GM19035 (cell line): ENCODE results near the gene SLC12A6.

Experiments
- ATAC-seq: cut with Tn5 transposase; IDR thresholded peaks from one replicate; pipeline ENCODE4 v1.9.1; 2021; ENCODE audit not compliant: unreplicated experiment

The SLC12A6 gene

GRCh38 chr15:34332553-34333120, 4.9 kb downstream of the SLC12A6 start:
- ATAC-seq = no peak

GRCh38 chr15:34331809-34332208, 5.8 kb downstream of the SLC12A6 start:
- ATAC-seq = no peak

DNA sequence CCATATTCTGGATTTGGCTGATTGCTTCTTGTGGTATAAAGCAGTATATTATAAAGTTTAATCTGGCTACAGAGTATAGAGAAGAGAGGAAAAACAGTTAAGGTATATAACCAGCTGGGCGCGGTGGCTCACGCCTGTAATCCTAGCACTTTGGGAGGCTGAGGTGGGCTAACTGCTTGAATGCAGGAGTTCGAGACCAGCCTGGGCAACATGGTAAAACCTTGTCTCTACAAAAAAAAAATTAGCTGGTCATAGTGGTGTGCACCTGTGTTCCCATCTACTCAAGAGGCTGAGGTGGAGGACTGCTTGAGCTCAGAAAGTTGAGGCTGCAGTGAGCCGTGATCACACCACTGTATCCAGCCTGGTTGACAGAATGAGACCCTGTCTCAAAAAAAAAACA, 7.3 kb downstream of the SLC12A6 start:
- no peak for ATAC-seq

DNA sequence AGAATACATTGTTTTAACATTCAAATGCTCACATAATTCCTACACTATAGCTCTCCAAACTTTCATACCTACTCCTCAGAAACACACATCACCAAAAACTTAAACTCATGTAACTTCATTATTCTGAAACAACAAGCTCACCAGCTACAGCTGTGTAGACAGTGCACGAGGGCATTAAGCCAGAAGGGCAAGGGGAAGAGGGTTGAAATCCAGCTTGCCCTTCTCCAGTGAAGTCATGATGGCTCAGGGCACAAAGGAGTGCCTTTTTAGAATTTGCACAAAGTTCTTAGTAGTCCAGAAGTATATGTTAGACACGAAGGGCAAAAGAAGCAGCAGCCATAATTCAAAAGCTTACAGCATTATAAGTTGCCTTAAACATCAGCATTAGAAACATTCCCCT, 8.6 kb downstream of the SLC12A6 start:
- ATAC-seq = no peak

DNA sequence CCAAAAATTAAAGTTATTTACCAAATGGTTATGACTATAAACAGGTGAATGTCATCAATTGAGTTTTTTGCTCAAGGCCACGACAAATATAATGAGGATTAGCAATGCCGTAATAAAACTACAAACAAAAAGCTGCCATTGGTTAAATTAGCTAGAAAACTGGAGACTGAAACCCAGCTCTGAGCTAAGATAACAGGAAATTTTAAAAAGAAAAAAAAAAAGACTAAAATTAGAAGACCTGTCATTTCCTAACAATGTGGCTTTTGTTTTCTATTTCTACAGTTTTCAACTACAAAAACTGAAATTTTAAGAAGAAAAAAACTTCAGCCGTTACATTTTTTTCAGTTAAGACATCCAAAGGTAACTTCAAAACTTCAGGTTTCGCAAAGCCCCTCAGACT, 9.7 kb downstream of the SLC12A6 start:
- ATAC-seq = no peak

- no peak for ATAC-seq
Measured at GRCh38 chr15:34325368-34325767, 12.2 kb downstream of the SLC12A6 start.

- ATAC-seq = no peak
Measured at GRCh38 chr15:34324933-34325332, 12.6 kb downstream of the SLC12A6 start.

- ATAC-seq = no peak
Measured at GRCh38 chr15:34323217-34323616, 14.4 kb downstream of the SLC12A6 start.

DNA sequence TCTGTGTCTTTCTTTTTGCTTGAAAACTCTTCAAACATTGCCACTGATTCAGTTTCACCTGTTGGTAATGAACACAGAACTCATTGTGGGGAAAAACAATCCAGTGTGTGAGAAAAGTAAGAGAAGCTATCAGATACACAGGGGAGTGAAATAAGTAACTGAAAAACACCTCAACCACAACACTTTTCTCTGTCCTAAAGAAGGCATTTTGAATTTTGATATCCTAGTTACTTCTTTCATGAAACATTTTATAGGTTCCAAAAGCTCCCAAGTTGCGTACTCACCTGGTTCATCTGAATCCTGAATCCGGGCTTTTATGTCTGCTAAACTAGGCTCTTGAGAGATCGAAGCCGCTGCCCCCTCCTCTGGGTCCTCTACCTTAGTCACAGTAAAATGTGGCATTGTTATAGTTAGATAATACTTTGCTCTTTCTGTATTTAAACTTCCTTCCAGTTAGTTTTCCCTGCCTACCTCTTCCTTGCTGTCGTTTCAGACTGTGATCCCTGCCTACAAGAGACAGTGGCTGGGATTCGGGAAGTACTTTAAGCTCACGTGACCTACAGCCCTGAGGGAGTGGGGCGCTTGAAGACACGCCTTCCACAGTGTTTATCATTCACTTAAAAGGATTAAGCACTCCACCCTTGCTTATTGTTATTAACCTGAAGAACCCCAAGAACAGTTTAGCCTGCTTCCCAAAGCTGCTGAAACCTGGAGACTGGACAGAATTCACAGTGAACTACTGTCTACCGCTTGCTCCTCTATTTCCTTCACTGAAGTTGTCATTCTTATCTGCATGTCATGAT, 19.1 kb downstream of the SLC12A6 start:
- peak; percentile 59 for ATAC-seq

DNA sequence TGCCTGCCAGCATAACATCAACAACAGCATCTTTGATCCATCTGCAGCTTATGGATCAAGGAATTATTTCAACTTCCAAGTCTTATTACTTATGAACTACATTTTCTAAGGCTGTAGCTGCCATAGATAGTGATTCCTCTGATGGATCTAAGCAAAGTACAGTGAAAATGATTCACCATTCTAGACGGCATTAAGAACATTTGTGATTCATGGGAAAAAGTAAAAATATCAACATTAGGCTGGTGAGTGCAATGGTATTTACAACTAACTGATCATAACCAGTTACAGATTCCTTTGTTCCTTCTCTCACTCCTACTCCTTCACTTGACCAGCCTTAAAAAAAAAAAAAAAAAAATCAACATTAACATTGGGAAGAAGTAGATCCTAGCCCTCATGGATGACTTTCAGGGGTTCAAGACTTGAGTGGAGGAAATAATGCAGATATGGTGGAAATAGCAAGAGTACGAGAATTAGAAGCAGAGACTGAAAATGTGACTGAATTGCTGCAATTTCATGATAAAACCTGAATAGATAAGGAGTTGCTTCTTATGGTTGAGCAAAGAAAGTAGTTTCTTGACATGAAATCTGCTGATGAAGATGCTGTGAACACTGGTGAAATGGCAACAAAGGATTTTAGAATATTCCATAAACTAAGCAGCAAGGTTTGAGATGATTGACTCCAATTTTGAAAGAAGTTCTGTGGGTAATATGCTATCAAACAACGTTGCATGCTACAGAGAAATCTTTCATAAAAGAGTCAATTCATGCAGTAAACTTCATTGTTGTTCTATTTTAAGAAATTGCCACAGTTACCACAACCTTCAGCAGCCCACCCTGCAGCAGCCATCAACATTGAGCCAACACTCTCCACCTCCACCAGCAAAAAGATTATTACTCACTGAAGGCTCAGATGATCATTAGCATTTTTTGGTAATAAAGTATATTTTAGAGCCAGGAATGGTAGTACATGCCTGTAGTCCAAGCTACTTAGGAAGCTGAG, 22.8 kb downstream of the SLC12A6 start:
- ATAC-seq = no peak

- no peak for ATAC-seq
Measured at GRCh38 chr15:34311563-34311962, 26.0 kb downstream of the SLC12A6 start.

- no peak for ATAC-seq
Measured at GRCh38 chr15:34304613-34305012, 33.0 kb downstream of the SLC12A6 start.

DNA sequence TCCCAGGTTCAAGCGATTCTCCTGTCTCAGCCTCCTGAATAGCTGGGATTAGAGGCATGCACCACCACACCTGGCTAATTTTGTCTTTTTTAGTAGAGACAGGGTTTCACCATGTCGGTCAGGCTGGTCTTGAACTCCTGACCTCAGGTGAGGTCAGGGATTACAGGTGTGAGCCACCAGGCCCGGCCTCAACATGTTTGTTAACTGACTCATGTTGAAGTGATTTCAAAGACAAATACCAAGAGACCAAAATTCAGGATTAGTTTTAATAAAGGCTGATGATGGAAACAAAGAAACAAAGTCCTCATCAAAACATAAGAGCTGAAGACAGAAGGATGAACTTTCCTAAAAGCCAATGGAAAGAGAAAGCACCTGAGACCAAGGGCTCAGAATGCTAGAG, 36.5 kb downstream of the SLC12A6 start:
- no peak for ATAC-seq

GRCh38 chr15:34297059-34297458, 40.5 kb downstream of the SLC12A6 start:
- ATAC-seq = no peak

DNA sequence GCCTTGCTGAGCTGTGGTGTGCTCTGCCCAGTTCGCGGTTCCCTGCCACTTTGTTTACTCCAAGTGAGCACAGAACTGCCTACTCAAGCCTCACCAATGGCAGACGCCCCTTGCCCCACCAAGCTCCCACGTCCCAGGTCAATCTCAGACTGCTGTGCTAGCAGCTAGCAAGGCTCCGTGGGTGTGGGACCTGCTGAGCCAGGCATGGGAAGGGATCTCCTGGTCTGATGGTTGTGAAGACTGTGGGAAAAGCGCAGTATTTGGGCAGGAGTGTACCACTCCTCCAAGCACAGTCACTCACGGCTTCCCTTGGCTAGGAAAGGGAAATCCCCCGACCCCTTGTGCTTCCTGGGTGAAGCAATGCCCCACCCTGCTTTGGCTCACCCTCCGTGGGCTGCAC, 45.0 kb downstream of the SLC12A6 start:
- no peak for ATAC-seq

DNA sequence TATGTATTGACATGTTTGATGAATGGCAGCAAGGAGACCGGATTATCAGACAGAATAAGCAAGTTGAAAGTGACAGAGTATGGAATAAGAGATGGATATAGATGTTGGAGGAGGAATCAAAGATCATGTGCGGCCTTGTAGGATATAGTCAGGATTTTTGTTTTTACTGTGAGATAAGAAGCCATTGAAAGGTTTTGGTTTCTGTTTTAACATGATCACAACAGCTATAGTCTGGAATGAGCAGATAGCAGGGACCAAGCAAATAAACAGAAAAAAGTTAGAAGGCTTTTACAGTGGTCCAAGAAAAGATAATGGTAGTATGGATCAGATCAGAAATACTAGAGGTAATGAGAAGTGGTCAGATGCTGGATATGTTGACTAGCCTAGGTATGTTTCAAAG, 52.6 kb downstream of the SLC12A6 start:
- ATAC-seq = no peak

- ATAC-seq = no peak
Measured at GRCh38 chr15:34282384-34282783, 55.2 kb downstream of the SLC12A6 start.

DNA sequence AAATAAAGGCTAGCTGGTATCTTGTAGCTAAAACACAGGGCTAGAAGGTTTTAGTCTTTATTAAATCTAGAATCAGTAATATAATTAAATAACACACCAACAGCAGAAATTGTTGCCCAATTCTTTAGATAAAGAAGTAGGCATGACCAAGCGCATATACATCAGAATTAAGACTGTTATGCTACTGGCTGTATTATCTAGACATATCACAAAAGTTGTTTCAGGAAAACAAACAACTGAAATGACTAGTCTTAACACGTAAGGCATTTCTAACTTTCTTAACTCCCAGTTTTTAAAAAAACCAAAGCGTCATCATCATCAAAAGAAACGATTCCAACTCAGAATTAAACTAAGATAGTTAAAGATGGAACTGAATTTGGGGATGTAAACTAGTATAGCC, 57.4 kb downstream of the SLC12A6 start:
- no peak for ATAC-seq

GRCh38 chr15:34279368-34279767, 58.2 kb downstream of the SLC12A6 start:
- ATAC-seq = no peak

DNA sequence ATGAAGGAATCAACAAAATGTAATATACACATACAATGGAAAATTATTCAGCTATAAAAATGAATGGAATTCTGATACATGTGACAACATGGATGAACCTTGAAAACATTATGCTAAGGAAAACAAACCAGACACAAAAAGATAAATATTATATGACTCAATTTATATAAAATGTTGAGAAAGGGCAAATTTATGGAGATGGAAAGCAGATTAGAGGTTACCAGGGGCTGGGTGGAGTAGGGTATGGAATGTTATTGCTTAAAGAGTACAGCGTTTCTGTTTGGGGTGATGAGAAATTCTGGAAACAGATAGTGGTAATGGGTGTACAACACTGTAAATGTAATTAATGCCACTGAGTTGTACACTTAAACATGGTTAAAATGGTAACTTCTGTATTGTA, 61.9 kb downstream of the SLC12A6 start:
- no peak for ATAC-seq

DNA sequence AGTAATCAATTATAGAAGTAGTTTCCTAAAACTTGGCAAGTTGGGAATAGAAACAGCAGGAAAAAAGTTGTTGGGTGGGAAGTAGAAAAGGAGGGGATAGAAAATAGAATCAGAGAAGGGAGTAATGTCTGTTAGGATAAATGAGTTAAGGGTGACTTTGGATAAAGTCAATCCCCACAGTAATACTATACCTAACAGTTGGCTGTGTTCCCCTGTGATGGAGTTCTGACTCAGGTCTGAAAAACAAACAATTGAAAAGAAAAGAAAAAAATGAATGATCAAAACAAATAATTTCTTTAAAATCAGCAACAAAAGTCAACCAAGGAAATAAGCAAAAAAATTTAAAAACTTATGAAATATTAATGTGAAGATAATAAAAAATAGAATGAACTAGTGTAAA, 62.4 kb downstream of the SLC12A6 start:
- ATAC-seq = no peak

GRCh38 chr15:34271493-34271892, 66.1 kb downstream of the SLC12A6 start:
- no peak for ATAC-seq
